ENCODE measurements around the gene EIF3L.
"Not testable (repeated sequence)": the region's sequence is repeated elsewhere in the genome, so short reads cannot be mapped to it uniquely, and the experiment has no call there.

The EIF3L gene

GRCh38 chr22:37849089-37849751, at the start of gene EIF3L:
TSS of gene EIF3L (plus strand) at chr22:37849419. CDS start at chr22:37849450, 31 bp downstream.
- peak; percentile 97 for DNase-seq (ENCODE audit: low spot score)

DNA sequence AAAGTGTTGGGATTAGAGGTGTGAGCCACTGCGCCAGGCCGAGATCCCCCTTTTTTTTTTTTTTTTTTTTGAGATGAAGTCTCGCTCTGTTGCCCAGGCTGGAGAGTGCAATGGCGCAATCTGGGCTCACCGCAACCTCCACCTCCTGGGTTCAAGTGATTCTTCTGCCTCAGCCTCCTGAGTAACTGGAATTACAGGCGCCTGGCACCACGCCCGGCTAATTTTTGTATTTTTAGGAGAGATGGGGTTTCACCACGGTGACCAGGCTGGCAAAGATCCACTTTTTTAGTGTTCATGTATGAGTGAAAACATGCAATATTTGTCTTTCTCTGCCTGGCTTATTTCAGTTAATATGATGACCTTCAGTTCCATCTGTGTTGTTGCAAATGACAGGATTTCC, 49.2 kb upstream of the EIF3L start:
- DNase-seq (ENCODE audit: low spot score): not testable (repeated sequence)

DNA sequence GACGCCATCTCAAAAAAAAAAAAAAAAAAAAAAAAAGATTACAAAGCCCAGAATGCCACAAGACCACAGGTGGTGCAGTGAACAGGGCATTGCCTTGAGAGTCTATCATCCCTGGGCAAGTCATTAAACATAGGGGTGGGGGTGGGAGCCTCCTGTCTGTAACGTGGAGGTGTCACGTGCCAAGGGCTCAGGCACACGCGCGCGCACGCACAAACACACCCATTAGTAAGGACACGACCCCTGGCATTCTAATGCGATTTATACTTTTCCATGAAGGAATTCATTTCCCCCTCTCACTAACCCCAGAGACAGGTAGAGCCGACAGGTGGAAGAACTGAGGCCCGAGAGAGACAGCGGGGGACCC, 47.3 kb upstream of the EIF3L start:
- DNase-seq (ENCODE audit: low spot score): no peak

- no peak for DNase-seq (ENCODE audit: low spot score)
Measured at GRCh38 chr22:37802310-37803194, 46.7 kb upstream of the EIF3L start.

DNA sequence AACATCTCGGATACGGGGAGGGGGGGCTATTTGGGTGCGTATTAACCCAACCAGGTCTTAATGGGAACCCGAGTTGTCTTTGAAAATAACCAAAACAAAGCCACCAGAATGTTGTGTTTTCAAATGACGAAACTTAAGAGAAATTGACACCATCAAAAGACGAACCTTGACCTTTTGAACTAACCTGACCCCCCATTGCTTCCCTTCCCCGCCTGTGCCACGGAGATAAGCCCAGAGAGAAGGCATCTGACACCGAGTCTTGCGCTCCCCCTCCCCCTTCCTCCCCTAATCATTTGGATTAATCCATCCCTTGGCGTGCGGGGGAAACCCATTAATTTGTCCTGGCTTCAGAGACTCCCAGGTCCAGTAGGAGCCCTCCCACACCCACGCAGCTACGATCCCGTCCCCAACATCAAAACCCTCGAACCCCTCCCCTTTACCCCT, 46.0 kb upstream of the EIF3L start:
- DNase-seq (ENCODE audit: low spot score): no peak

GRCh38 chr22:37803639-37804351, 45.4 kb upstream of the EIF3L start:
- no peak for DNase-seq (ENCODE audit: low spot score)

DNA sequence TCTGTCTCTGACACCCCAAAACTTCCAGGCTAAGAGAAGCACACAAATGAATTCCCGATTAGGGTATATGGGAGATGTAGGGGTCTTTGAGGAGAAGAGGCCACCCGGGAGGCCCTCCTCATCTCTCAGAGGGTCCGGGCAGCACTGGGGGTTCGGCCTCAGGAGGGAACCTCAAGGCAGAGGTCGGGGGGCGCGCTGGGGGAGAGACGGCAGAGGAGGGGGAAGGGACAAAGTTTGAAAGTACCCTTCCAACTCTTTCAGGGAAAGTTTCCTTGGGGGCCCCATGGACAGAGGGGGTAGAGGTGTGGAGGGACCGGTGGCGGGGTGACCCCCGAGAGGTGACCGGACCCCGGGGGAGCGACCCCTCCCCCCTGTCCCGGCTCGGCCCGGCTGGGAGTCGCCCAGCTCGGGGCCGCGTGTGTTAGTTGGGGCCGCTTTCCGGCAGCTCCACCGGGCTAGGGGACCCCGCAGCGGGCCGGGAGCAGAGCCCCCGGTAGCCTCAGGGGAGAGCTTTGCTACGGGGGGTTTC, 44.8 kb upstream of the EIF3L start:
- no peak for DNase-seq (ENCODE audit: low spot score)

GRCh38 chr22:37804881-37805809, 44.1 kb upstream of the EIF3L start:
- peak; percentile 78 for DNase-seq (ENCODE audit: low spot score)

- DNase-seq (ENCODE audit: low spot score): no peak
Measured at GRCh38 chr22:37805810-37806277, 43.4 kb upstream of the EIF3L start.

GRCh38 chr22:37806409-37807333, 42.5 kb upstream of the EIF3L start:
- no peak for DNase-seq (ENCODE audit: low spot score)

GRCh38 chr22:37807410-37808293, 41.6 kb upstream of the EIF3L start, which contains the start of gene GCAT:
TSS of gene GCAT (plus strand) at chr22:37807934. CDS start at chr22:37807968, 34 bp downstream.
- peak; percentile 98 for DNase-seq (ENCODE audit: low spot score)

DNA sequence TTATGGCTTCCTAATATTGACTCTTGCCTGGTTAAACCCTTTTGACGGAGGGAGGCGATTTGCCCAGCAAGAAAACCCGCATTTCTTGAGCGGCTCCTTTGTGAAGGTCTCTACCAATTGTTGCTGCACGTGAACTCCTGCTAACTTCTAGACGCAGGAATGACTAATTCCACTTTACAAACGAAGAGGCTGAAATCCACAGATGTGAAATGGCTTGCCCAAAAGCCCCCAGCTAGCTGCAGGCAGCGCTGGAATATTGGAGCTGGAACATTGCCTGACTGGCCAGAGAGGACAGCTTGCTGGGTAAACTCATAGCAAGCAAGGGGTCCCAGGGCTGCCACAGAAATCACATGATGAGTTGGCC, 40.9 kb upstream of the EIF3L start:
- DNase-seq (ENCODE audit: low spot score): no peak

DNA sequence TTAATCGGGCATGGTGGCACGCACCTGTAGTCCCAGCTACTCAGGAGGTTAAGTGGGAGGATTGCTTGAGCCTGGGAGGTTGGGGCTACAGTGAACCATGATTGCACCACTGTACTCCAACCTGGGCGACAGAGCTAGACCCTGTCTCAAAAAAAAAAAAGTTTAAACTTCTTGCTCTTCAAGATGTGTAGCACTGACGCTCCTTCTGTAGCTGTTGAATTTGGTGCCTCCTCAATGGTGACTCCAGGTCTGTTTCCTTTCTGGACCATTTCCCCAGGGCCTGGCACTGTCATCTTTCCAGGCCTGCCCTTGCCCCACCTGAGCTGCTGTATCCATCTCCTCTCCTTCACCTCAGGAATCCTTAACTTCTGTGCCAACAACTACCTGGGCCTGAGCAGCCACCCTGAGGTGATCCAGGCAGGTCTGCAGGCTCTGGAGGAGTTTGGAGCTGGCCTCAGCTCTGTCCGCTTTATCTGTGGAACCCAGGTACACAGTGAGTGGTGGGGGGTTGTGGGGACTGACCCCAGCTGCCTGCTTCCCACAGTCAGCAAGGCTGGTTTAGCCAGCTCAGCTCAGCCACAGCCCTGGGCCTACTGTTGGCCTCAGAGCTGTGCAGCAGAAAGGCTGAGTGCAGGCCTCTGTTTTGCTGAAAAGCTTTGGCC, 39.4 kb upstream of the EIF3L start:
- DNase-seq (ENCODE audit: low spot score): no peak

GRCh38 chr22:37811867-37812266, 37.4 kb upstream of the EIF3L start:
- no peak for DNase-seq (ENCODE audit: low spot score)

GRCh38 chr22:37812869-37813678, 36.1 kb upstream of the EIF3L start:
- DNase-seq (ENCODE audit: low spot score): no peak

GRCh38 chr22:37815593-37815992, 33.6 kb upstream of the EIF3L start:
- DNase-seq (ENCODE audit: low spot score): no peak

DNA sequence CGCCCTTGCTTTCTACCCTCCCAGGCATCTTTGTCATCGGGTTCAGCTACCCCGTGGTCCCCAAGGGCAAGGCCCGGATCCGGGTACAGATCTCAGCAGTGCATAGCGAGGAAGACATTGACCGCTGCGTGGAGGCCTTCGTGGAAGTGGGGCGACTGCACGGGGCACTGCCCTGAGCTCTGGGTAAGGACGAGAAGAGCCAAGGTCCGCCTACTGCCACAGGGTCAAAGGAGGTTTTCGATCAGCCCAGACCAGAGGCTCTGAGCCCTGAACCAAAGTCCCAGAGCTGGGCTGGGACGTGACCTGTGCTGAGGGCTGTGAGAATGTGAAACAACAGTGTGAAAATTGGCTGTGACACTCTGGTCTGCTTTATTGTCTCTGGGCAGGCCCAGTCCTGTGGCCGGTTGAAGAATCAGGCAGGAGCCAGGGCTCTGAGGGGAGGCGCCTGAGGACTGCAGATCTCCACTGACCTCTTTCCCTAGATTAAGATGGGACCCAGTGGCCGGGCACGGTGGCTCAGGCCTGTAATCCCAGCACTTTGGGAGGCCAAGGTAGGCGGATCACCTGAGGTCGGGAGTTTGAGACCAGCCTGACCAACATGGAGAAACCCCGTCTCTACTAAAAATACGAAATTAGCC, 32.6 kb upstream of the EIF3L start:
- no peak for DNase-seq (ENCODE audit: low spot score)

All from COLO829 (cell line).